Measurements from ENCODE around the gene NOX5.

The NOX5 gene

DNA sequence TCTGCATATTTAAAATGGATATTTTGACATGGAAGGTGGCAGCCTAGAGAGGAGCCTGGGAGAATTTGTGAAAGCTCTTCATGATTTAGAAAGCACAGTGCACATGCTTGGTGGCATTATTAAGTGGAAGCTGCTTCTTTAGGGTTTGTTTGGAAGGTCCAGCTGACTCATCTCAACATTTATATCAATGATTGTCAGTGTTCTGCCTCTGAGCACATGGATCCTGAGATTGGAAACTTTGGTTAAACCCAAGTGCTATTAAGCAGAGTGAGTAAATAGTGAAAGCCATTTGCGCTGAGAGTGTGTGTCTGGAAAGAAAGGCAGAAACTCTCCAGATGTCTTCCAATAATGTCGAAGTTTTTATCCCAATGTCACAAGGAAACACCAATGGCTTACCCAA is 7.4 kb downstream of the NOX5 start:
- no peak for DNase-seq

DNA sequence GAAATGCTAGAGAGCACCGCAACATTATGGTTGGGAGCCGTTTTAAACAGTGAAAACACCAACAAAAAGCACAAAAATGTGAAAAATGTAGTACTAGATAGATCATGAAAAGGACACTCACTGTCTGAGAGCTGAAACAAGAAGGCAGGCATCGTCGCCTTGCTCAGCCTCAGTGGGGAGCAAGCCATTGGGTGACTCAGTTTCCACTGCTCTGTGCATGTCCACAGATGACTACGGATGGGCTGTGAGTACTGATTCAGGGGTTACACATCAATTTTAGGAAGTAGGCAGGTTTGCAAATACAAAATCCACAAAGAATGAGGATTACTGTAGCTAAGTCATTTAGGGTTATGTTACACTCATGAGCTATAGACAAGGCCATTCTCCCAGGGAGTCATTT is 10.8 kb downstream of the NOX5 start:
- no peak for DNase-seq

GRCh38 chr15:69026355-69026754 is 11.9 kb downstream of the NOX5 start:
- no peak for DNase-seq

- DNase-seq = no peak
These were observed 13.6 kb downstream of the NOX5 start for GRCh38 chr15:69027976-69028518.

DNA sequence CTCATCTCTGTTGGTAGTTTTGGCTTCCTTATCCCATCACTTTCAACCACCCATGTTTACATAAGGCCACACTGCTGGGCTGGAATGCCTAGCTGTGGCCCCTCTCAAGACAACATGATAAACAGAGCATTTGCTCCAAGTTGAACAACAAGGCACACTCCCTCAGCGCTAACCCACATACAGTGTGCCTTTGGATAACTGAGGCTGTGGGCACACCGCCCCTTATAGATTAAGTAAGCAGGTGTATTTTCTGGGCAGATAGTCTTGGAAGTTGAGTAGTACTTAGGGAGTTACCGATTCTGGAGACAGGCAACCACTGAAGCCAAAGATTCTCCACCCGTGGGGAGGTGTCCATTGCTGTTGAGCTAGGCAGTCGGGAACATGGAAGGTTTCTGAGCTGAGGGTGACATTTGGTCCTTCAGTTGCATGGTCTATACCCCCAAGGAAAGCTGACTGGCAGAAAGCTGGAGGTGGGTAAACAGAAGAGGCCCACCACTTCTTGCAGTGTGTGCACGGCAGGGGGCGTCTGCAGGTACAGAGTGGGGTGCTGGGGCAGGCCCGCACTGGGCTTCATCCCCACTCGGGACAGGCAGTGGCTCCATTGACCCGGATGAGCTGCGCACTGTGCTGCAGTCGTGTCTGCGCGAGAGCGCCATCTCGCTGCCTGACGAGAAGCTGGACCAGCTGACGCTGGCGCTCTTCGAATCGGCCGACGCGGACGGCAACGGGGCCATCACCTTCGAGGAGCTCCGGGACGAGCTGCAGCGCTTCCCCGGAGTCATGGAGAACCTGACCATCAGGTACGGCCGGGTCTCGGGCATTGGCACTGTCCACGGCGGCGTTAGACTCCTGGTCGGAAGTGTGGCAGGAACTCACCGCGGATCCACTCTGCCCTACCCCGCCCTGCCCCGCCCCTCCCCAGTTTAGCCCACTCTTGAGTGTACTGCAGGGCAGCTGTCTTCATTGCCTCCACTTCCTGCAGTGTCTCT is 16.8 kb downstream of the NOX5 start:
- DNase-seq = peak; percentile 73 to 88

- DNase-seq = no peak
These were observed 17.5 kb downstream of the NOX5 start for GRCh38 chr15:69032031-69032430.

GRCh38 chr15:69032703-69033373 is 18.3 kb downstream of the NOX5 start:
- no peak for DNase-seq

GRCh38 chr15:69034352-69034751 is 19.9 kb downstream of the NOX5 start:
- no peak for DNase-seq

GRCh38 chr15:69035205-69035917 is 20.9 kb downstream of the NOX5 start:
- DNase-seq = peak; percentile 9 to 41

- DNase-seq = no peak
These were observed 21.4 kb downstream of the NOX5 start for GRCh38 chr15:69035918-69036258.

GRCh38 chr15:69036826-69037225 is 22.3 kb downstream of the NOX5 start:
- no peak for DNase-seq

- no peak for DNase-seq
These were observed 23.0 kb downstream of the NOX5 start for GRCh38 chr15:69037482-69037881.

GRCh38 chr15:69037977-69038376 is 23.5 kb downstream of the NOX5 start:
- no peak for DNase-seq

GRCh38 chr15:69038508-69038907 is 24.0 kb downstream of the NOX5 start:
- DNase-seq = no peak

DNA sequence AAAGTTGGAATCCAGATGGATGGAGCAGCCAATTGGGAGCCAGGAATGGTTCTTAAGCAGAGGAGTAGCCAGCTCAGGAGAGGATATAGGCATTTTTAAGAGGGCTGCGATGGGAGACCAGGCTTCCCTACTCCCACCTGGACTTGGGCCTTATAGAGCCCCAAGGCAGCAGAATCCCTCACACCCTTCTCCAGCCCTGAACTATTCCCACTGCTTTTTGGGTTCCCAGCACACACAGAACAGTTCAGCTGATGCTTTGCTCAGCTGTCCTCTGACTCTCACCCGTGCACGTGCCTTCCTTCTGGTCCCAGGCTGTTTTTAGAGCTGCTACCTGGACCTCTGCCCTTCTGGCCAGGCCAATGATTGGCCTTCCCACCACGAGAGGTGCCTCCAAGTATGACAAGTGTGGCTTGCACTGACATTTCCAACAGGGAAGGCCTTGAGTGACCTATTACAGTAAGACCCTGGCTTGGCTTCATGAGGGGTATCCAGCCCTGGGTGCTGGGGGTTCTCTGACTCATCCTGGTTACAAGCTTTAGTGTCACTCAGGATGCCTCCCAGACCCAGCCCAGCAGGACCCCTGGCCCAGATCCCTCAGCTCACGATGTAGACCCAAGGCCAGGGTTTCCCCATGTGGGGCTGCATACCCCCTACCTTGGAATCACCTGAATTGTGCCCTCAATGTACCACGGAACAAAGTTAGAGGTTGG is 25.2 kb downstream of the NOX5 start:
- no peak for DNase-seq

GRCh38 chr15:69042531-69042930 is 28.0 kb downstream of the NOX5 start:
- DNase-seq = no peak

DNA sequence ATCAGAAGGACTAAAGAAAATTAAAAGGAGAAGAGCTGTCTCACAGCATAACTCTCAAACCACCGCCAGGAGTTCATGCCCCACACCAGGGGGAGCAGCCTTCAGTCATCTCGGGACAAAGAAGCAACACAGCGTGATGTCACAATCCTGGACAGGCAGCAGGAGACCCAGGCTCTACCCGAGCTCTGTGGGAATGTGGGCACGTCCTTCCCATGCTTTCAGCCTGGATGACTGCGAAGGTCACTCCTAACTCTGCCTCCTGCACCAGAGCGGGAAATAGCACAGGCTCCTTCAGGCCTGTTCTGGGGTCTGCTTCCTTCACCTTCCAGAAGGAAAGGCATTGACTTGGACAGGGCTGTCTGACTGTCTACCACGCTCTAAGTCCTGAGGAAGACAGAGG is 31.3 kb downstream of the NOX5 start:
- no peak for DNase-seq

DNA sequence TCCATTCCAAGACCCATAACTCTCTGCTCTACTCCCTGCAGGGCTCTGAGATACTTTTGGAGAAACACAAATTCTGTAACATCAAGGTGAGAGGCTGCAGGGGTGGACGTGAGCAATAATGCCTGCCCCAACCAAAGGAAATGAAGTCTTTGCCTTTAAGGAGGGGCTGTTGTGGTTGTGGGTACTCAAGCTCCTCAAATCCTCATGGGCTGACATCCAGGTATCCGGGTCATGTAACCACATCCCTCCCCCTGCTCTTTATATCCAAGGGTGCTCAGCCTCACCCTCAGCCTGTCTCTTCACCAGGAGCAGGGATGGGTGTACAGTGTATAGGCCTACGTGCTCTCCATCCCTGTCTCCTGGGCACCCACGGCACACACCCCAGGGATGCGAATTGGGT is 32.3 kb downstream of the NOX5 start:
- no peak for DNase-seq

DNA sequence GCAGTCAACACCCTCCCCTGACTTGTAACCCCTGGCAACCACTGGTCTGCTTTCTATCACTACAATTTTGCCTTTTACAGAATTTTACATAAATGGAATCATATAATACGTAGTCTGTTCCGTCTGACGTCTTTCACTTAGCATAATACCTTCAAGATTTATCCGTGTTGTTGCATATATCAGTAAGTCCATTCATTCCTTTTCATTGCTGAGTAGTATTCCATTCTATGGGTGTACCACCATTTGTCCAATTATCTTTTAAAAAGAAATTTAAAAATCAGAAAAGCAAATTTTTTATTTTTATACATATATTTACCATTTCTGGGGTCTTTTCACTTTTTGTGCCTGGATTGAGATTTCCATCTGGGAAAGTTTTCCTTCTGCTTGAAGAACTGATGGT is 35.5 kb downstream of the NOX5 start:
- no peak for DNase-seq

DNA sequence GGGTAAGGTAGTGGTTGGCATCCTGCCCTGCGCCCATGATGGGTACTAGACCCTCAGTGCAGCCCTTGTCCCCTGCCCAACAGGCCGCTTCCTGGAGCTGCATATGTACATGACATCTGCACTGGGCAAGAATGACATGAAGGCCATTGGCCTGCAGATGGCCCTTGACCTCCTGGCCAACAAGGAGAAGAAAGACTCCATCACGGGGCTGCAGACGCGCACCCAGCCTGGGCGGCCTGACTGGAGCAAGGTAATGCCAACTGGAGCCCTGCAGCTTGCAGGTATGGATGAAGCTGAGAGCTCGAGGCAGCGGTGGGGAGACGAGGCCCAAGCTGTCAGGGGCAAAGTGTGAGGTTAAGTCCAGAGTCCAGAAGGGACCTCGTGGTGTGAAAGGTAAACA is 40.8 kb downstream of the NOX5 start:
- DNase-seq = no peak

DNA sequence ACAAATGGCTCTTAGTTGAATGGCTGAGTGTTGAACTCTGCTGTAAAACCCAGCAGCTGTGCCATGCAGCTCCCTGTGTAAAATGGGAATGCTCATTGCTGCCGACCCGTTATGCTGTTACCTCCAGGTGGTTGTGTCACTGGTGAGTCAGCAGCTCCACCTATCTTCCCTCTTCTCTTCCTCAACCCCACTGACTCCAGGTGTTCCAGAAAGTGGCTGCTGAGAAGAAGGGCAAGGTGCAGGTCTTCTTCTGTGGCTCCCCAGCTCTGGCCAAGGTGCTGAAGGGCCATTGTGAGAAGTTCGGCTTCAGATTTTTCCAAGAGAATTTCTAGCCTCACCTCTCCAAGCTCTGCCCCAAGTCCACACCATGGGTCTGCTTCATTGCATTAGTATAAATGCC is 41.9 kb downstream of the NOX5 start:
- peak; percentile 72 to 92 for DNase-seq

DNA sequence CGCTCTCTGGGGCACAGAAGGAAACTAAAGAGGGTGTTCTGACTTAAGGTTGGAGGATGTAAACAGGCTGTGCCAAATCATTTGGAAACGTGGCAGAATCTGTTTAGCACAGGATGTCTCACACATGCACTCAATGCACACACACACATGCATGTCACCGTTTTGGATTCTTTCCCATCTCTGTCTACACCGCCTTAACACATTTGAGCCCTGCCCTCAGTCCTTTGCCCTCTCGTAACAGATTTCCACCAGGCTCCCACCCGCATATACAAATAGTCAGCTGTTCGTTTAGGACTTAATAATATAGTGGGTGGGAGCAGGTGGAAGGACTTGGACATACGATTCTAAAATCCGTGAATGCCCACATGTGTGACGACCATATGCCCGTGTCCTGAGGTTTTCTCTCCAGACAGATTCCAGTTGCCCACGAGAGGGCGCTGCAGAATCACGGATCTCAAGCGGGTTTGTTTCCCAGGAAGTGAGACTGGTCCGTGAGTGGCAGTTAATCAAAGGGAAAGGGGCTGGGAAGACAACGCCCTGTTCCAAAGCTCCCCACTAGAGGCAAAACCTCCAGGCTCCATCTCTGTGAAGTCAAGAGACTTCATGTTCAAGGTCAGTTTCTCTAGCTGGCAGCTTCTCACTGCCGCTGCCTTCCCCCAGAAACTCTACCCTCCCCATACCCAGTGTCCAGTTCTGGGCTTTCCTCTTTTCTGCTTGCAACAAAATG is 44.5 kb downstream of the NOX5 start:
- DNase-seq = peak; percentile 99 to 100

Data from NCI-H524 (cell line).